Measurements from ENCODE around the gene ARHGAP4.

DNA sequence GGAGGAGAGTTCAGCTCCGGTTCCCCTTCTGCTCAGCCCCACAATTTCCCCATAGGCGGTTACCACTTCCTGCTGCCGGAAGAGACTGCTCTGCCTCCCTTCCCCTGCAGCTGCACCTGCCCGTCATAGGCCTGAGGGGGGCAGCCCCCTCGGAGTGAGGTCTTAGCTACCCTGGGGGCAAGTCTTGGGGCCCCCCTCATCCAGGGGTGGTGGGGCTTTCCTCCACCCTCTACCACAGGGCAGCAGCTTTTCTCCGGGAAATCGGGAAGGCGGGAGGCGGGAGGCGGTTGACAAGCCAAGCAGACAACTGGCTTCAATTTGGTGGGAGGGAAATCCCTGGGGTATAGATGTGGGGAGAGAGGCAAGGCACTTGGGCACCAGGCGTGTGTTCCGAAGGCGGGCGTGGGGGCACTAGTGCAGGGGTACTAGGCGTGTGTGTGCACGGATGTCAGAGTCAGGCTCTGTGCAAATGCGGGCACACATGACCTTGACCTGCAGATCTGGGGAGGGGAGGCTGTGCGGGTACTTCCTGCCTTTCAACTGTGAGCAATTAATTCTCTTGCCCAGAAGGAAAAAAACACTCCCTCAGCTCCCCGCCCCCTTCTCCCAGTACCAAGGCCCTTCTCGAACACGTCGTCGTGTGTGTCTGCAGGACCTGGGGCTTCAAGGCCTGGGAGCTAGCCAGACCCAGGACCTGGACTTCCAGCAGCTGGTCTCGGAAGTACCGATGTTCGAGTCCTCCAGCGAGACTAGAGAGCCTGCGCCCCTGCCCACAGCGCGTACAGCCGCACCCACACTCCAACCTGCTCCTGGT is 1.0 kb upstream of the ARHGAP4 start:
- TF ChIP-seq ZBTB33 (IDR thresholded peaks at IDR 0.05; ENCODE audit: extremely low read depth, insufficient replicate concordance, low read length): no peak
- TF ChIP-seq CTCF (IDR thresholded peaks at IDR 0.05 in 2 of 3, conservative IDR thresholded peaks at IDR 0.05 in 1 of 3; ENCODE audit: borderline replicate concordance in 1 of 3, insufficient read depth in 1 of 3, low read depth in 2 of 3, low read length in 2 of 3): no peak
- TF ChIP-seq CBX3 (IDR thresholded peaks at IDR 0.05; ENCODE audit: low read depth): no peak
- no peak for TF ChIP-seq EZH2 (IDR thresholded peaks at IDR 0.05)
- TF ChIP-seq POLR2A (IDR thresholded peaks at IDR 0.05; ENCODE audit: borderline replicate concordance, extremely low read depth, insufficient read depth, insufficient read length): no peak
- no peak for TF ChIP-seq REST (IDR thresholded peaks at IDR 0.05; ENCODE audit: low read depth)
- TF ChIP-seq, protein P1, sequence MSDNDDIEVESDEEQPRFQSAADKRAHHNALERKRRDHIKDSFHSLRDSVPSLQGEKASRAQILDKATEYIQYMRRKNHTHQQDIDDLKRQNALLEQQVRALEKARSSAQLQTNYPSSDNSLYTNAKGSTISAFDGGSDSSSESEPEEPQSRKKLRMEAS (IDR thresholded peaks at IDR 0.05): no peak
- TF ChIP-seq SRF (IDR thresholded peaks at IDR 0.05; ENCODE audit: low read depth): no peak
- TF ChIP-seq ZFX (IDR thresholded peaks at IDR 0.05): no peak
- no peak for TF ChIP-seq SP1 (IDR thresholded peaks at IDR 0.05; ENCODE audit: low read depth)
- no peak for TF ChIP-seq SIN3A (IDR thresholded peaks at IDR 0.05; ENCODE audit: low read depth)
- no peak for TF ChIP-seq EZH2phosphoT487 (IDR thresholded peaks at IDR 0.05; ENCODE audit: borderline replicate concordance)
- TF ChIP-seq POLR2AphosphoS5 (IDR thresholded peaks at IDR 0.05; ENCODE audit: low read depth, low read length): no peak; the same call in 1 of the 2 replicates
- TF ChIP-seq, protein P2, sequence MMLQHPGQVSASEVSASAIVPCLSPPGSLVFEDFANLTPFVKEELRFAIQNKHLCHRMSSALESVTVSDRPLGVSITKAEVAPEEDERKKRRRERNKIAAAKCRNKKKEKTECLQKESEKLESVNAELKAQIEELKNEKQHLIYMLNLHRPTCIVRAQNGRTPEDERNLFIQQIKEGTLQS (IDR thresholded peaks at IDR 0.05): no peak
